Measurements from ENCODE around the gene FUT8.
"Not testable (repeated sequence)": the region's sequence is repeated elsewhere in the genome, so short reads cannot be mapped to it uniquely, and the experiment has no call there.

Gene FUT8

GRCh38 chr14:65717384-65717915, 304.9 kb downstream of the FUT8 start:
- peaks cover 39% of the 10 kb centered on the region for H3K9me3 ChIP-seq (ENCODE audit: insufficient read depth, low read length, severe bottlenecking)
- not testable (repeated sequence) for H3K79me2 ChIP-seq (ENCODE audit: insufficient read depth, low read length); ATAC-seq (ENCODE audit: insufficient read depth, low read depth); H3K27ac ChIP-seq (ENCODE audit: low read length); H3K4me1 ChIP-seq (ENCODE audit: insufficient read depth, low read length); H3K4me3 ChIP-seq (ENCODE audit: low read depth in 1 of 2, low read length in 2 of 2); H3K9ac ChIP-seq (ENCODE audit: low read depth, low read length); H2AFZ ChIP-seq (ENCODE audit: low read depth, low read length); H4K20me1 ChIP-seq (ENCODE audit: insufficient read depth, low read length); H3K27me3 ChIP-seq (ENCODE audit: insufficient read depth, low read length, poor library complexity); H3K4me2 ChIP-seq (ENCODE audit: insufficient read depth, low read length)
- peak; percentile 33 for DNase-seq
- peaks cover 31% of the 10 kb centered on the region for H3K36me3 ChIP-seq (ENCODE audit: insufficient read depth, low read length)

- H3K4me1 ChIP-seq (ENCODE audit: insufficient read depth, low read length), result no peaks in the 10 kb centered on the region
- peaks cover 43% of the 10 kb centered on the region for H3K36me3 ChIP-seq (ENCODE audit: insufficient read depth, low read length)
- no peak overlapping the region for H3K27ac ChIP-seq (ENCODE audit: low read length)
- H3K4me2 ChIP-seq (ENCODE audit: insufficient read depth, low read length), result no peak overlapping the region
- DNase-seq, result no peak
- no peaks in the 10 kb centered on the region for H4K20me1 ChIP-seq (ENCODE audit: insufficient read depth, low read length)
- H2AFZ ChIP-seq (ENCODE audit: low read depth, low read length), result no peak overlapping the region
- H3K4me3 ChIP-seq (ENCODE audit: low read depth in 1 of 2, low read length in 2 of 2), result no peak overlapping the region
- no peak overlapping the region for H3K9ac ChIP-seq (ENCODE audit: low read depth, low read length)
- TF ChIP-seq, protein P1, sequence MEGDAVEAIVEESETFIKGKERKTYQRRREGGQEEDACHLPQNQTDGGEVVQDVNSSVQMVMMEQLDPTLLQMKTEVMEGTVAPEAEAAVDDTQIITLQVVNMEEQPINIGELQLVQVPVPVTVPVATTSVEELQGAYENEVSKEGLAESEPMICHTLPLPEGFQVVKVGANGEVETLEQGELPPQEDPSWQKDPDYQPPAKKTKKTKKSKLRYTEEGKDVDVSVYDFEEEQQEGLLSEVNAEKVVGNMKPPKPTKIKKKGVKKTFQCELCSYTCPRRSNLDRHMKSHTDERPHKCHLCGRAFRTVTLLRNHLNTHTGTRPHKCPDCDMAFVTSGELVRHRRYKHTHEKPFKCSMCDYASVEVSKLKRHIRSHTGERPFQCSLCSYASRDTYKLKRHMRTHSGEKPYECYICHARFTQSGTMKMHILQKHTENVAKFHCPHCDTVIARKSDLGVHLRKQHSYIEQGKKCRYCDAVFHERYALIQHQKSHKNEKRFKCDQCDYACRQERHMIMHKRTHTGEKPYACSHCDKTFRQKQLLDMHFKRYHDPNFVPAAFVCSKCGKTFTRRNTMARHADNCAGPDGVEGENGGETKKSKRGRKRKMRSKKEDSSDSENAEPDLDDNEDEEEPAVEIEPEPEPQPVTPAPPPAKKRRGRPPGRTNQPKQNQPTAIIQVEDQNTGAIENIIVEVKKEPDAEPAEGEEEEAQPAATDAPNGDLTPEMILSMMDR (IDR thresholded peaks at IDR 0.05; ENCODE audit: borderline replicate concordance, extremely low read depth, low read length, poor library complexity, severe bottlenecking), result no peak
- no peak for TF ChIP-seq EZH2 (IDR thresholded peaks at IDR 0.05; ENCODE audit: borderline replicate concordance, low read depth, low read length, severe bottlenecking)
- peaks cover 37% of the 10 kb centered on the region for H3K9me3 ChIP-seq (ENCODE audit: insufficient read depth, low read length, severe bottlenecking)
- no peak for ATAC-seq (ENCODE audit: insufficient read depth, low read depth)
- no peaks in the 10 kb centered on the region for H3K79me2 ChIP-seq (ENCODE audit: insufficient read depth, low read length)
- no peaks in the 10 kb centered on the region for H3K27me3 ChIP-seq (ENCODE audit: insufficient read depth, low read length, poor library complexity)
Observed at GRCh38 chr14:65718629-65719028, 306.1 kb downstream of the FUT8 start.

DNA sequence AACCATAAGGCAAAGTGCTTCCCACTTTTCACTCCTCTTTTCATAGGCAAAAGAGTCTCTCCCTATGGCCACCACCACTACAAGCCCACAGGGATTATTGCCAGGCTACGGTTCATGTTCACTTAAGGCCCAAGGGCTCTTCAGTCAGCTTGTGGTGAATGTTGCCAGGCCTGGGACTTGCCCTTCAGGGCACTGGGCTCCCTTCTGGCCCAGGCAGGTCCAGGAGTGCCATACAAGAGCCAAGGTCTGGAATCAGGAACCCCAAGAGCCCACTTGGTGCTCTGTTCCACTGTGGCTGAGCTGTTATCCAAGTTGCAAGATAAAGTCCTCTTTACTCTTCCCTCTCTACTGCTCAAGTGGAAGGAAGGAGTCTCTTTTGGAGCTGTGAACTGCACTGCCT, 307.6 kb downstream of the FUT8 start:
- Histone ChIP-seq H3K36me3 (ENCODE audit: insufficient read depth, low read length) (peaks cover 57% of the 10 kb centered on the region), H3K27me3 (ENCODE audit: insufficient read depth, low read length, poor library complexity) (no peaks in the 10 kb centered on the region), H2AFZ (ENCODE audit: low read depth, low read length) (no peak overlapping the region), H3K9me3 (ENCODE audit: insufficient read depth, low read length, severe bottlenecking) (peaks cover 30% of the 10 kb centered on the region), H3K27ac (ENCODE audit: low read length) (no peak overlapping the region), H4K20me1 (ENCODE audit: insufficient read depth, low read length) (no peaks in the 10 kb centered on the region), H3K9ac (ENCODE audit: low read depth, low read length) (no peak overlapping the region), H3K4me3 (ENCODE audit: low read depth in 1 of 2, low read length in 2 of 2) (no peak overlapping the region), H3K4me1 (ENCODE audit: insufficient read depth, low read length) (no peaks in the 10 kb centered on the region), H3K79me2 (ENCODE audit: insufficient read depth, low read length) (no peaks in the 10 kb centered on the region), H3K4me2 (ENCODE audit: insufficient read depth, low read length) (no peak overlapping the region)
- no peak for TF ChIP-seq EZH2 (IDR thresholded peaks at IDR 0.05; ENCODE audit: borderline replicate concordance, low read depth, low read length, severe bottlenecking)
- TF ChIP-seq, protein P1 (IDR thresholded peaks at IDR 0.05; ENCODE audit: borderline replicate concordance, extremely low read depth, low read length, poor library complexity, severe bottlenecking), result no peak
- no peak for DNase-seq
- no peak for ATAC-seq (ENCODE audit: insufficient read depth, low read depth)

- Histone ChIP-seq H3K27ac (ENCODE audit: low read length) (no peak overlapping the region), H3K9me3 (ENCODE audit: insufficient read depth, low read length, severe bottlenecking) (peaks cover 28% of the 10 kb centered on the region), H4K20me1 (ENCODE audit: insufficient read depth, low read length) (no peaks in the 10 kb centered on the region), H3K4me3 (ENCODE audit: low read depth in 1 of 2, low read length in 2 of 2) (no peak overlapping the region), H3K4me1 (ENCODE audit: insufficient read depth, low read length) (no peaks in the 10 kb centered on the region), H3K9ac (ENCODE audit: low read depth, low read length) (no peak overlapping the region), H3K79me2 (ENCODE audit: insufficient read depth, low read length) (no peaks in the 10 kb centered on the region), H3K27me3 (ENCODE audit: insufficient read depth, low read length, poor library complexity) (no peaks in the 10 kb centered on the region), H3K36me3 (ENCODE audit: insufficient read depth, low read length) (peaks cover 61% of the 10 kb centered on the region), H3K4me2 (ENCODE audit: insufficient read depth, low read length) (no peak overlapping the region), H2AFZ (ENCODE audit: low read depth, low read length) (no peak overlapping the region)
- no peak for TF ChIP-seq EZH2 (IDR thresholded peaks at IDR 0.05; ENCODE audit: borderline replicate concordance, low read depth, low read length, severe bottlenecking)
- TF ChIP-seq, protein P1 (IDR thresholded peaks at IDR 0.05; ENCODE audit: borderline replicate concordance, extremely low read depth, low read length, poor library complexity, severe bottlenecking), result no peak
- no peak for DNase-seq
- no peak for ATAC-seq (ENCODE audit: insufficient read depth, low read depth)
Observed at GRCh38 chr14:65720743-65721142, 308.2 kb downstream of the FUT8 start.

All from DND-41 (cell line).